SK-N-SH treated with all-trans-retinoic acid at 6 μM for 48 hours (cell line): ENCODE data around the gene ATP6V0E2.
A peak's percentile ranks its signal among the peaks of the same experiment; 100 is the strongest.

Experiments used
- ATAC-seq: fragments of 200-7000 bp; cut with Tn5 transposase; 3 replicates; pipeline ENCODE4 v1.9.1; 2020; ENCODE audit warnings: mild to moderate bottlenecking, moderate library complexity
- ARNTL ChIP-seq: fragments of 450-650 bp; formaldehyde crosslinking; IDR thresholded peaks from 2 replicates; pipeline ENCODE4 v1.5.0; 2020; ENCODE audit warnings: low read depth, mild to moderate bottlenecking, moderate library complexity, borderline replicate concordance
- BACH2 ChIP-seq: fragments of 250-450 bp; sonication (Bioruptor Pico); IDR thresholded peaks from 2 replicates; pipeline ENCODE4 v1.9.0; 2021; ENCODE audit warnings: mild to moderate bottlenecking, borderline replicate concordance
- CSDC2 ChIP-seq: fragments of 250-450 bp; sonication (Bioruptor Pico); IDR thresholded peaks from 2 replicates; pipeline ENCODE4 v1.5.0; 2020; ENCODE audit warnings: mild to moderate bottlenecking, moderate library complexity
- ESRRG ChIP-seq: fragments of 250-450 bp; sonication (Bioruptor Pico); IDR thresholded peaks from 2 replicates; pipeline ENCODE4 v1.6.1; 2021; ENCODE audit warnings: mild to moderate bottlenecking
- GLIS3 ChIP-seq: fragments of 250-450 bp; sonication (Bioruptor Pico); IDR thresholded peaks from 2 replicates; pipeline ENCODE4 v1.5.0; 2020; ENCODE audit warnings: mild to moderate bottlenecking, moderate library complexity
- ISL1 ChIP-seq: fragments of 250-450 bp; sonication (Bioruptor Pico); IDR thresholded peaks from 2 replicates; pipeline ENCODE4 v2.1.2; 2022; ENCODE audit warnings: mild to moderate bottlenecking, moderate library complexity
- OSR1 ChIP-seq: fragments of 250-450 bp; sonication (Bioruptor Pico); IDR thresholded peaks from 2 replicates; pipeline ENCODE4 v1.8.0; 2022; ENCODE audit warnings: moderate library complexity, mild to moderate bottlenecking, inconsistent platforms
- PPARA ChIP-seq: fragments of 250-450 bp; sonication (Bioruptor Pico); IDR thresholded peaks from 2 replicates; pipeline ENCODE4 v1.5.0; 2020; ENCODE audit warnings: mild to moderate bottlenecking, borderline replicate concordance
- RARB ChIP-seq: fragments of 250-450 bp; sonication (Bioruptor Pico); IDR thresholded peaks from 2 replicates; pipeline ENCODE4 v1.8.0; 2021; ENCODE audit warnings: mild to moderate bottlenecking, moderate library complexity
- SNAI2 ChIP-seq: fragments of 250-450 bp; sonication (Bioruptor Pico); IDR thresholded peaks from 2 replicates; pipeline ENCODE4 v1.5.0; 2020; ENCODE audit warnings: mild to moderate bottlenecking, moderate library complexity
- TCF4 ChIP-seq: fragments of 250-450 bp; sonication (Bioruptor Pico); IDR thresholded peaks from 2 replicates; pipeline ENCODE4 v1.8.0; 2021; ENCODE audit warnings: mild to moderate bottlenecking, moderate library complexity, borderline replicate concordance
- TOX ChIP-seq: fragments of 250-450 bp; sonication (Bioruptor Pico); IDR thresholded peaks from 2 replicates; pipeline ENCODE4 v1.8.0; 2021; ENCODE audit warnings: mild to moderate bottlenecking, moderate library complexity, borderline replicate concordance
- ZC3H10 ChIP-seq: fragments of 250-450 bp; sonication (Bioruptor Pico); IDR thresholded peaks from 2 replicates; pipeline ENCODE4 v1.5.1; 2021; ENCODE audit warnings: mild to moderate bottlenecking, moderate library complexity
- ZFP3 ChIP-seq: fragments of 250-450 bp; sonication (Bioruptor Pico); IDR thresholded peaks from 2 replicates; pipeline ENCODE4 v1.5.0; 2020; ENCODE audit warnings: mild to moderate bottlenecking, moderate library complexity
- ZFP30 ChIP-seq: fragments of 450-650 bp; formaldehyde crosslinking; IDR thresholded peaks from 2 replicates; pipeline ENCODE4 v1.5.0; 2022; ENCODE audit warnings: mild to moderate bottlenecking, moderate library complexity
- ZNF565 ChIP-seq: fragments of 450-650 bp; formaldehyde crosslinking; conservative IDR thresholded peaks from 2 replicates; pipeline ENCODE4 v1.5.0; 2020; ENCODE audit warnings: low read depth, mild to moderate bottlenecking, moderate library complexity
- ZNF70 ChIP-seq: fragments of 450-650 bp; formaldehyde crosslinking; IDR thresholded peaks from 2 replicates; pipeline ENCODE4 v1.5.0; 2020; ENCODE audit warnings: mild to moderate bottlenecking, moderate library complexity
- ZNF8 ChIP-seq: fragments of 450-650 bp; formaldehyde crosslinking; IDR thresholded peaks from 2 replicates; pipeline ENCODE4 v1.5.0; 2020; ENCODE audit warnings: mild to moderate bottlenecking, moderate library complexity
- TF ChIP-seq, protein P1 (sequence below): fragments of 250-450 bp; sonication (Bioruptor Pico); IDR thresholded peaks from 2 replicates; pipeline ENCODE4 v1.5.1; 2021; ENCODE audit warnings: mild to moderate bottlenecking, moderate library complexity
- TF ChIP-seq, protein P2 (sequence below): fragments of 250-450 bp; sonication (Bioruptor Pico); IDR thresholded peaks from 2 replicates; pipeline ENCODE4 v1.5.1; 2020; ENCODE audit warnings: low read depth, mild to moderate bottlenecking, moderate library complexity
- TF ChIP-seq, protein P3 (sequence below): fragments of 250-450 bp; sonication (Bioruptor Pico); IDR thresholded peaks from 2 replicates; pipeline ENCODE4 v1.8.0; 2020; ENCODE audit warnings: mild to moderate bottlenecking, moderate library complexity, borderline replicate concordance
- TF ChIP-seq, protein P4 (sequence below): fragments of 250-450 bp; sonication (Bioruptor Pico); IDR thresholded peaks from 2 replicates; pipeline ENCODE4 v1.8.0; 2021; ENCODE audit warnings: low read depth, mild to moderate bottlenecking, moderate library complexity, borderline replicate concordance

The ATP6V0E2 gene

DNA sequence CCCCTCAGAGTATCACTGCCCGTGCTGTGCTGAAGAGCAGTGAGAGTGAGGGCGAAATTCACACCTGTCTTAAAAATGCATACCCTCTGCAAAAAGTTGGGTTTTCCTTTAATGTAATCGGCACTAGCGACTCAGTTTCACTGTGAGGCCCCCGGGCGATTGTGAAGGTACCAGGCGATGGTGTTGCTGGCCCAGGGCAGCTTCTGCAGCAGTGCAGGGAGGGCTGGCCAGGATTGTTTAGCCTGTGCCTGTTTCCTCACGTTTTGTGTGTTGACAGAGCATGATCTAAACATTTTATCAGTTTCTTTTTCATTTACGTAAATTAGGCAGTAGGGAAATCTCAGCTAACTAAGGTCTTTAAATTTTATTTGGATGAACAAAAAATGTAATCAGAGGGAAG lies 22.3 kb upstream of the ATP6V0E2 start:
- TF ChIP-seq ESRRG (CRISPR knock-in tag): no peak
- TF ChIP-seq ZNF565 (CRISPR knock-in tag): no peak
- no peak for TF ChIP-seq GLIS3
- TF ChIP-seq TCF4 (CRISPR knock-in tag): no peak
- no peak for TF ChIP-seq BACH2 (CRISPR knock-in tag)
- no peak for TF ChIP-seq PPARA (CRISPR knock-in tag)
- TF ChIP-seq ZC3H10: no peak
- TF ChIP-seq RARB: no peak
- no peak for TF ChIP-seq ZNF8
- no peak for TF ChIP-seq ZNF70
- TF ChIP-seq CSDC2 (CRISPR knock-in tag): no peak
- TF ChIP-seq, protein P1, sequence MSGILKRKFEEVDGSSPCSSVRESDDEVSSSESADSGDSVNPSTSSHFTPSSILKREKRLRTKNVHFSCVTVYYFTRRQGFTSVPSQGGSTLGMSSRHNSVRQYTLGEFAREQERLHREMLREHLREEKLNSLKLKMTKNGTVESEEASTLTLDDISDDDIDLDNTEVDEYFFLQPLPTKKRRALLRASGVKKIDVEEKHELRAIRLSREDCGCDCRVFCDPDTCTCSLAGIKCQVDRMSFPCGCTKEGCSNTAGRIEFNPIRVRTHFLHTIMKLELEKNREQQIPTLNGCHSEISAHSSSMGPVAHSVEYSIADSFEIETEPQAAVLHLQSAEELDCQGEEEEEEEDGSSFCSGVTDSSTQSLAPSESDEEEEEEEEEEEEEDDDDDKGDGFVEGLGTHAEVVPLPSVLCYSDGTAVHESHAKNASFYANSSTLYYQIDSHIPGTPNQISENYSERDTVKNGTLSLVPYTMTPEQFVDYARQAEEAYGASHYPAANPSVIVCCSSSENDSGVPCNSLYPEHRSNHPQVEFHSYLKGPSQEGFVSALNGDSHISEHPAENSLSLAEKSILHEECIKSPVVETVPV: no peak
- no peak for TF ChIP-seq TOX
- no peak for TF ChIP-seq ARNTL (CRISPR knock-in tag)
- TF ChIP-seq ISL1 (CRISPR knock-in tag): no peak
- TF ChIP-seq SNAI2 (CRISPR knock-in tag): no peak
- no peak for TF ChIP-seq ZFP3 (CRISPR knock-in tag)
- TF ChIP-seq, protein P2, sequence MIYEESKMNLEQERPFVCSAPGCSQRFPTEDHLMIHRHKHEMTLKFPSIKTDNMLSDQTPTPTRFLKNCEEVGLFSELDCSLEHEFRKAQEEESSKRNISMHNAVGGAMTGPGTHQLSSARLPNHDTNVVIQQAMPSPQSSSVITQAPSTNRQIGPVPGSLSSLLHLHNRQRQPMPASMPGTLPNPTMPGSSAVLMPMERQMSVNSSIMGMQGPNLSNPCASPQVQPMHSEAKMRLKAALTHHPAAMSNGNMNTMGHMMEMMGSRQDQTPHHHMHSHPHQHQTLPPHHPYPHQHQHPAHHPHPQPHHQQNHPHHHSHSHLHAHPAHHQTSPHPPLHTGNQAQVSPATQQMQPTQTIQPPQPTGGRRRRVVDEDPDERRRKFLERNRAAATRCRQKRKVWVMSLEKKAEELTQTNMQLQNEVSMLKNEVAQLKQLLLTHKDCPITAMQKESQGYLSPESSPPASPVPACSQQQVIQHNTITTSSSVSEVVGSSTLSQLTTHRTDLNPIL (CRISPR knock-in tag): no peak
- no peak for ATAC-seq

DNA sequence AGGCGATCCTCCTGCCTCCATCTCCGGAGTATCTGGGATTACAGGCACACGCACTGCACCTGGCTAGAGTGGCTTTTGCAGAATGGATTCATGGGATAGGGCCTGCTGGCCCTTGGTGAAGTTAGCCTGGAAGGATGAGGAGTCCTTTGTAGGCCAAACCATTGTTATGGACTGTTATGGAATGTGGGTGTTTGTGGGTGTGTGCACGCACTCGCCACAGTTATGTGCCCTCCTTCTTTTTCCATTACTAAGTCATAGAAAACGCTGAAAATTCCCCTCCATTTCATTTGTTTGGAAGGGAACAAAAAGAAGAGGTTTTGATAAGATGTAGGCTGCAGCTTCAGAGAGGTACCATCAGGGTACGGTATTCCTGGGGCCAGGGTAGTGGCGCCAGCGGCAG lies 20.6 kb upstream of the ATP6V0E2 start:
- TF ChIP-seq BACH2 (CRISPR knock-in tag) (no peak), ZFP30 (CRISPR knock-in tag) (no peak), TCF4 (CRISPR knock-in tag) (no peak), ZNF8 (no peak), SNAI2 (CRISPR knock-in tag) (no peak), ZFP3 (CRISPR knock-in tag) (no peak), CSDC2 (CRISPR knock-in tag) (no peak), ARNTL (CRISPR knock-in tag) (no peak), PPARA (CRISPR knock-in tag) (no peak), ZNF70 (no peak), ZC3H10 (no peak)
- TF ChIP-seq, protein P2 (CRISPR knock-in tag): no peak
- TF ChIP-seq, protein P3, sequence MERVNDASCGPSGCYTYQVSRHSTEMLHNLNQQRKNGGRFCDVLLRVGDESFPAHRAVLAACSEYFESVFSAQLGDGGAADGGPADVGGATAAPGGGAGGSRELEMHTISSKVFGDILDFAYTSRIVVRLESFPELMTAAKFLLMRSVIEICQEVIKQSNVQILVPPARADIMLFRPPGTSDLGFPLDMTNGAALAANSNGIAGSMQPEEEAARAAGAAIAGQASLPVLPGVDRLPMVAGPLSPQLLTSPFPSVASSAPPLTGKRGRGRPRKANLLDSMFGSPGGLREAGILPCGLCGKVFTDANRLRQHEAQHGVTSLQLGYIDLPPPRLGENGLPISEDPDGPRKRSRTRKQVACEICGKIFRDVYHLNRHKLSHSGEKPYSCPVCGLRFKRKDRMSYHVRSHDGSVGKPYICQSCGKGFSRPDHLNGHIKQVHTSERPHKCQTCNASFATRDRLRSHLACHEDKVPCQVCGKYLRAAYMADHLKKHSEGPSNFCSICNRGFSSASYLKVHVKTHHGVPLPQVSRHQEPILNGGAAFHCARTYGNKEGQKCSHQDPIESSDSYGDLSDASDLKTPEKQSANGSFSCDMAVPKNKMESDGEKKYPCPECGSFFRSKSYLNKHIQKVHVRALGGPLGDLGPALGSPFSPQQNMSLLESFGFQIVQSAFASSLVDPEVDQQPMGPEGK (CRISPR knock-in tag): no peak
- ATAC-seq: no peak

DNA sequence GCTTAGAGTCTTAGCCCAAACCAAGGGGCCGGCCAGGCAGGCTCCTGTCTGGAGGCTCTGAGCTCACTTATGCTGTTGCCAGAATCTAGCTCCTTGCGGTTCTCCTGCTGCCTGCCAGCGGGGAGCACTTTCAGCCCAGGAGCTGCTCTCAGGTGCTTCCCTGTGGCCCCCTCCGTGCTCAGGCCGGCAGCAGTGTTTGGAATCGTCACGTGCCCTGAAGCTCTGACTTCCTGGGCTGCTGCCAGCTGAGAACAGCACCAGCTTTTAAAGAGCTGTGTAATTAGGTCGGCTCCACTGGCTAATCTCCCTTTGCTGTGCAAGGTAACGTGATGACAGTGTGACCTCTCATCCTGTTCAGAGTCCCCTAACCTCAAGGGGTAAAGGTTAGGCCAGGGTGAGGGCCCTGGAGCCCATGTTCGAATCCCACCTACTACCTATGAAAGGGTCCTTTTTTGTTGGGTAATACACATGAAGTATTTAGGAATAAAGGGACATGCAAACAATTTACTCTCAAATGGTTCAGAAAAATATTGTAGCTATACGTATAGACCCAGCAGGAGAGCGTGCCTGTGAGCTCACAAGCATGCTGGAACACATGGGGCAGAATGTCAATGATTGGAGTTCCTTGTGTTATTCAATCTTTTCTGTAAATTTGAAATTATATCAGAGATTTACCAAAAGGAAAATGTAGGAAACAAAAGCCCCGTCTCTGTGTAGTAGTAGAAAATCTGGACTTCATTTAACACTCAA lies 19.0 kb upstream of the ATP6V0E2 start:
- TF ChIP-seq ZNF565 (CRISPR knock-in tag) (no peak), TCF4 (CRISPR knock-in tag) (no peak), OSR1 (no peak), ZNF8 (no peak), ZFP30 (CRISPR knock-in tag) (no peak), ZFP3 (CRISPR knock-in tag) (no peak)
- TF ChIP-seq, protein P4, sequence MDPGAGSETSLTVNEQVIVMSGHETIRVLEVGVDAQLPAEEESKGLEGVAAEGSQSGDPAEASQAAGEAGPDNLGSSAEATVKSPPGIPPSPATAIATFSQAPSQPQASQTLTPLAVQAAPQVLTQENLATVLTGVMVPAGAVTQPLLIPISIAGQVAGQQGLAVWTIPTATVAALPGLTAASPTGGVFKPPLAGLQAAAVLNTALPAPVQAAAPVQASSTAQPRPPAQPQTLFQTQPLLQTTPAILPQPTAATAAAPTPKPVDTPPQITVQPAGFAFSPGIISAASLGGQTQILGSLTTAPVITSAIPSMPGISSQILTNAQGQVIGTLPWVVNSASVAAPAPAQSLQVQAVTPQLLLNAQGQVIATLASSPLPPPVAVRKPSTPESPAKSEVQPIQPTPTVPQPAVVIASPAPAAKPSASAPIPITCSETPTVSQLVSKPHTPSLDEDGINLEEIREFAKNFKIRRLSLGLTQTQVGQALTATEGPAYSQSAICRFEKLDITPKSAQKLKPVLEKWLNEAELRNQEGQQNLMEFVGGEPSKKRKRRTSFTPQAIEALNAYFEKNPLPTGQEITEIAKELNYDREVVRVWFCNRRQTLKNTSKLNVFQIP (CRISPR knock-in tag): no peak
- ATAC-seq: peak; percentile 80
